ENCODE results near the gene PLA2G6.

GRCh38 chr22:38213990-38214301 is 32.3 kb upstream of the PLA2G6 start:
- TF ChIP-seq EZH2 (IDR thresholded peaks at IDR 0.05; ENCODE audit: low read length, unreplicated experiment) (no peak), CTCF (conservative IDR thresholded peaks at IDR 0.05; ENCODE audit: low read depth, low read length) (no peak)

All from PC-3 (cell line).